Measurements from ENCODE around the gene FAM161B.
"Not testable (repeated sequence)": the region's sequence is repeated elsewhere in the genome, so short reads cannot be mapped to it uniquely, and the experiment has no call there.

FAM161B gene

GRCh38 chr14:73942180-73942579 lies 7.7 kb downstream of the FAM161B start:
- DNase-seq (ENCODE audit: low spot score), result no peak

DNA sequence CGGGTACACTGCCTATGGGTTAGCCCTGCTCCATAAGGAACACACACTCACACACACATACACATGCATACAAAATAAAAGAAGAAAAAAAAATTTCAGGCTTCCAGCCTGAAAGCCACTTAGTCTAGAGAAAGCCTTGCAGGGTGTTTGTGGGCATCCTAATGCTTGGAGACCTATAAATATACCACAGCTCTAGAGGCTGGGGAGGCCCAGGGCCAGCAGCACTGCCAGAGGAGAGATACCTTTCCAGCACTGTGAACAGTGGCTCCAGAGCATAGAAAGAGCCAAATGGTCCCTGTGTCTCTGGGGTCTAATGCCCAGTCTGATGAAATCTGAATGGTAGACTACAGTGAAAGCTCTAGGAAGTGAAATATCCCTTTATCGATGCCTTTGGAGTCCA lies 12.9 kb downstream of the FAM161B start:
- no peak for DNase-seq (ENCODE audit: low spot score)

DNA sequence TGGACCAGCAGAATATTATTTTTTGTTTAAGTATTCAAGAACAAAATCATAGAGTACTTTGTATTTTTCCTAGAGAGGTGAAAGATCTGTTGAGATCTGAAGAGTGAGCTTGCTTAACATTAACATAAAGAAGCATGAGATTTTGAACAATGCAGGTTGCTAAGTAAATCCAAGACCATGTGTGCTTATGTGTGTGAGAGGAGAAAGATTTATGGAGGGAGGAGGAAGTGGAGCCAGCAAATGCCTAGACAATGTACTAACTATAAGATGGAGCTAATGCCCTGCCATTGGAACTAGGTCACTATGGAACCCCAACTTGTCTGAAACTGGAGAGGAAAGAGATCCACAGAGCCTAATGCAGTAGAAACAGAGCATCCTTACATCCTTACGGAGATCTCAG lies 13.3 kb downstream of the FAM161B start:
- no peak for DNase-seq (ENCODE audit: low spot score)

- peak; percentile 39 for DNase-seq (ENCODE audit: low spot score)
These were observed 14.2 kb downstream of the FAM161B start for GRCh38 chr14:73935666-73936065.

GRCh38 chr14:73924337-73924736 lies 25.6 kb downstream of the FAM161B start:
- DNase-seq (ENCODE audit: low spot score), result no peak

- DNase-seq (ENCODE audit: low spot score), result not testable (repeated sequence)
These were observed 30.4 kb downstream of the FAM161B start for GRCh38 chr14:73919457-73919856.

GRCh38 chr14:73916324-73916723 lies 33.6 kb downstream of the FAM161B start:
- no peak for DNase-seq (ENCODE audit: low spot score)

- no peak for DNase-seq (ENCODE audit: low spot score)
These were observed 36.6 kb downstream of the FAM161B start for GRCh38 chr14:73913256-73913655.

GRCh38 chr14:73909681-73910080 lies 40.2 kb downstream of the FAM161B start:
- DNase-seq (ENCODE audit: low spot score), result no peak

DNA sequence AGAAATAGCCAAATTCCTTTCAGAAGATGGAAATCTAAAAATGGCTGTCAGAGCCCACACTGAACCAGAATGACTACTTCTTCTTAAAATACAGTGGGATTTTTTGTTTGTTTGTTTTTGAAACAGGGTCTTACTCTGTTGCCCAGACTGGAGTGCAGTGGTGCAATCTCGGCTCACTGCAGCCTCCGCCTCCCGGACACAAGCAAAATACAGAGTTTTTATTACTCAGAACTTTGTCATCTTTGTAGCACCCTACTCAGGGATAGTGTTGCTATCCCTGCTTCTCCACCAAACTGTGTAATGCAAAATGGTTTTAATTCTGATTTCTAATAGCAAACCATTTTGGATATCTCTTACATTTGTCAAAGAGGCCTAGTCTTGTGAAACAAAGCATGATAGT lies 46.9 kb downstream of the FAM161B start:
- no peak for DNase-seq (ENCODE audit: low spot score)

- DNase-seq (ENCODE audit: low spot score), result no peak
These were observed 53.4 kb downstream of the FAM161B start for GRCh38 chr14:73896521-73896920.

GRCh38 chr14:73895939-73896338 lies 54.0 kb downstream of the FAM161B start:
- DNase-seq (ENCODE audit: low spot score), result no peak

GRCh38 chr14:73894180-73894687 lies 55.7 kb downstream of the FAM161B start:
- not testable (repeated sequence) for DNase-seq (ENCODE audit: low spot score)

DNA sequence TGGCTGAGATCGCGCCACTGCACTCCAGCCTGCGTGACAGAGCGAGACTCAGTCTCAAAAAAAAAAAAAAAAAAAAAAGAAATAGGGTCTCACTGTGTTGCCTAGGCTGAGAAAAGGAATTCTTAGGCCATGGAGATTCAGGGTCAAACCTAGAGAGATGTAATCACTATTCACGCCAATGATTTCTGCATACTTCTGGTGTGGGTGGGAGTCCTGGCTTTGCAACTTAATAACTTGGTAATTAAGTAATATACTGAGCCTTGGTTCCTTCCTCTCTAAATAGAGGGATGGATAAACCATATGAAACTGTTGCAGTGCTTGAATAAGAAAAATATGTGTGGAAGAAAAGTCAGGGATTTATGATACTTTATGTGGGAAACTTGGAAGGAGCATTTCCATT lies 60.5 kb downstream of the FAM161B start:
- DNase-seq (ENCODE audit: low spot score), result no peak

GRCh38 chr14:73888971-73889370 lies 60.9 kb downstream of the FAM161B start:
- no peak for DNase-seq (ENCODE audit: low spot score)

DNA sequence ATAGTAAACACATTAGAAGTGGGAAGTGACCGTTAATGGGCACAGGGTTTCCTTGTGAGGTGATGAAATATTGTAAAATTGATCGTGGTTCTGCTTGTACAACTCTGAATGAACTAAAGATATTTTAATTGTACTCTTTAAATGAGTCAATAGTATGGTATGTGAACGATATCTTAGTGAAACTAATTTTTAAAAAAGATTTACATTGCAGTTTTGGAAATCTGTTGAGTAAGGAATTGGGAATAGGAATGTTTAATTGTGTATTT lies 61.5 kb downstream of the FAM161B start:
- no peak for DNase-seq (ENCODE audit: low spot score)

GRCh38 chr14:73887694-73888459 lies 62.0 kb downstream of the FAM161B start:
- no peak for DNase-seq (ENCODE audit: low spot score)

DNA sequence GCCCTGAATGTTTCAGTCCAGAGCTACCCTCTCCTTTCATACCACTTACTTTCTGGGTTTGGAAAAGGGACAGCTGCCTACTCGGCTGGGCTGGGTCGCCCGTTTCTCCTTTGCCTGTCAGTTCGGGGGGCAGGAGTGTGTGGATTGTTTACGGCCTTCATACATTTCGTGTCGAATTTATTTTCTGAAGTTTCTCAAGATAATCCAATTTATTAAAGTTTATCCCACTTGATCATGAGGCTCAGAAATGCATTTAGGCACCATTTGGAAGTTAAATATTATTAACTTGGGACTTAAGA lies 62.6 kb downstream of the FAM161B start:
- no peak for DNase-seq (ENCODE audit: low spot score)

- peak; percentile 91 for DNase-seq (ENCODE audit: low spot score)
These were observed 63.2 kb downstream of the FAM161B start, which contains the start of gene ZNF410 for GRCh38 chr14:73886449-73887317. TSS of gene ZNF410 (plus strand) at chr14:73886859. CDS start at chr14:73892176, 5,317 bp downstream.

GRCh38 chr14:73884438-73885190 lies 65.3 kb downstream of the FAM161B start:
- no peak for DNase-seq (ENCODE audit: low spot score)
